H1 (cell line): ENCODE results near the gene RRAD. TPM values are rescaled to one million over a fixed set of nuclear protein-coding genes. Genes with fewer than 3 reads are reported as not detected.

Experiments
- CTCF ChIA-PET: fragments of 300-600 bp; sonication (Branson Sonifier 250); formaldehyde crosslinking; loops from one replicate; lab custom pipeline; 2021; ENCODE audit not compliant: partially characterized antibody; lab: Charles Lee
- POLR2A ChIA-PET: fragments of 300-600 bp; sonication (Branson Sonifier 250); formaldehyde crosslinking; loops from one replicate; lab custom pipeline; 2021; ENCODE audit warnings: inconsistent platforms; ENCODE audit not compliant: partially characterized antibody; lab: Charles Lee
- DNase-seq, 2 experiments: peaks; one replicate each; pipeline versions ENCODE4 v3.0.0 to v3.0.0-alpha.2; 2010 to 2022; ENCODE audit warnings: low spot score in 2 of 2, low read depth in 1 of 2, mixed read lengths in 1 of 2
- FAIRE-seq: peaks from 2 replicates; lab custom pipeline; 2011; peaks lifted over from hg19 to GRCh38; lab: Jason Lieb, UNC
- H2AFZ ChIP-seq: 2 replicates; pipeline ENCODE4 v1.8.1; 2012; ENCODE audit warnings: low read length, inconsistent platforms
- H2AK5ac ChIP-seq: 2 replicates; pipeline ENCODE4 v1.6.1; 2013; ENCODE audit warnings: low read depth, low read length
- H2BK120ac ChIP-seq: replicated peaks from 2 replicates; pipeline ENCODE3; 2013; ENCODE audit warnings: low read depth, low read length, inconsistent platforms
- H2BK12ac ChIP-seq: 2 replicates; pipeline ENCODE4 v1.6.1; 2013; ENCODE audit warnings: low read depth, low read length
- H2BK15ac ChIP-seq: 2 replicates; pipeline ENCODE4 v1.6.1; 2013; ENCODE audit warnings: low read length
- H2BK20ac ChIP-seq: 2 replicates; pipeline ENCODE4 v1.6.1; 2013; ENCODE audit warnings: low read length
- H2BK5ac ChIP-seq: 2 replicates; pipeline ENCODE4 v1.6.1; 2013; ENCODE audit warnings: low read depth, low read length
- H3K14ac ChIP-seq: 2 replicates; pipeline ENCODE4 v1.6.1; 2013; ENCODE audit warnings: inconsistent platforms; ENCODE audit not compliant: insufficient read length
- H3K18ac ChIP-seq: 2 replicates; pipeline ENCODE4 v1.6.1; 2013; ENCODE audit warnings: low read length; ENCODE audit errors: extremely low read depth
- H3K23ac ChIP-seq: 2 replicates; pipeline ENCODE4 v1.6.1; 2013; ENCODE audit warnings: inconsistent platforms; ENCODE audit not compliant: insufficient read length
- H3K23me2 ChIP-seq: 2 replicates; pipeline ENCODE4 v1.6.1; 2013; ENCODE audit warnings: low read depth, low read length
- H3K27ac ChIP-seq: 2 replicates; pipeline ENCODE4 v1.6.1; 2011; ENCODE audit warnings: low read depth, low read length, inconsistent platforms
- H3K27me3 ChIP-seq, 4 experiments: replicated peaks in 1 of 4; 1 replicate in 1 of 4; 2 replicates in 3 of 4; pipeline versions ENCODE4 v1.6.1 to v1.8.1; 2011 to 2013; ENCODE audit warnings: low read length in 3 of 4, mild to moderate bottlenecking in 3 of 4, inconsistent platforms in 2 of 4, mixed read lengths in 2 of 4, moderate library complexity in 1 of 4; ENCODE audit not compliant: control insufficient read depth in 3 of 4, insufficient read depth in 3 of 4; ENCODE audit errors: extremely low read depth in 1 of 4
- H3K36me3 ChIP-seq, 4 experiments: 2 replicates each; pipeline versions ENCODE4 v1.6.1 to v1.8.1; 2011 to 2013; ENCODE audit warnings: mild to moderate bottlenecking in 4 of 4, low read length in 3 of 4, moderate library complexity in 2 of 4, control low read depth in 1 of 4, inconsistent platforms in 1 of 4; ENCODE audit not compliant: insufficient read depth in 4 of 4, control insufficient read depth in 2 of 4
- H3K4ac ChIP-seq: replicated peaks from 2 replicates; pipeline ENCODE3; 2013; ENCODE audit warnings: low read length, low read depth, mixed read lengths, inconsistent platforms; ENCODE audit not compliant: insufficient read length
- H3K4me1 ChIP-seq, 4 experiments: replicated peaks in 1 of 4; 1 replicate in 1 of 4; 2 replicates in 3 of 4; pipeline versions ENCODE4 v1.6.1 to v1.8.1; 2011 to 2013; ENCODE audit warnings: low read length in 3 of 4, inconsistent platforms in 2 of 4, mixed read lengths in 1 of 4; ENCODE audit not compliant: insufficient read depth in 4 of 4, control insufficient read depth in 3 of 4
- H3K4me2 ChIP-seq, 2 experiments: 2 replicates each; pipeline versions ENCODE4 v1.6.1 to v1.8.1; 2011 to 2013; ENCODE audit warnings: low read depth in 2 of 2, low read length in 2 of 2, control low read depth in 1 of 2, inconsistent platforms in 1 of 2, mild to moderate bottlenecking in 1 of 2; ENCODE audit not compliant: insufficient read depth in 1 of 2
- H3K4me3 ChIP-seq, 4 experiments: fragments of 200-600, 300-600 bp in 1 of 4; sonication (generic), shearing (Covaris generic), sonication (Bioruptor Twin) in 1 of 4; 2 replicates each; pipeline versions ENCODE4 v1.5.1 to v1.8.1; 2011 to 2016; ENCODE audit warnings: low read length in 4 of 4, low read depth in 3 of 4, control low read depth in 2 of 4, inconsistent platforms in 2 of 4, mild to moderate bottlenecking in 2 of 4, mixed read lengths in 1 of 4, moderate library complexity in 1 of 4; ENCODE audit not compliant: insufficient read depth in 2 of 4; ENCODE audit errors: extremely low read depth in 1 of 4
- H3K56ac ChIP-seq: replicated peaks from 2 replicates; pipeline ENCODE3; 2013; ENCODE audit warnings: low read depth, mild to moderate bottlenecking, mixed read lengths, low read length, inconsistent platforms; ENCODE audit not compliant: insufficient read length
- H3K79me1 ChIP-seq: 2 replicates; pipeline ENCODE4 v1.6.1; 2013; ENCODE audit warnings: low read depth, low read length, control low read depth
- H3K79me2 ChIP-seq, 2 experiments: 2 replicates each; pipeline versions ENCODE4 v1.6.1 to v1.8.1; 2012 to 2013; ENCODE audit warnings: low read length in 2 of 2, mild to moderate bottlenecking in 2 of 2, inconsistent platforms in 1 of 2; ENCODE audit not compliant: insufficient read depth in 2 of 2, control insufficient read depth in 1 of 2
- H3K9ac ChIP-seq, 4 experiments: replicated peaks in 1 of 4; 1 replicate in 1 of 4; 2 replicates in 3 of 4; pipeline versions ENCODE4 v1.6.1 to v1.8.1; 2011 to 2013; ENCODE audit warnings: low read depth in 3 of 4, low read length in 3 of 4, control low read depth in 2 of 4, mild to moderate bottlenecking in 2 of 4, moderate library complexity in 2 of 4, inconsistent platforms in 1 of 4; ENCODE audit errors: extremely low read depth in 1 of 4
- H3K9me3 ChIP-seq, 2 experiments: 2 replicates each; pipeline versions ENCODE4 v1.6.1 to v1.8.1; 2012 to 2013; ENCODE audit warnings: mild to moderate bottlenecking in 2 of 2, moderate library complexity in 2 of 2, control low read depth in 1 of 2, inconsistent platforms in 1 of 2, low read depth in 1 of 2, low read length in 1 of 2, mixed read lengths in 1 of 2; ENCODE audit not compliant: insufficient read depth in 2 of 2
- H4K20me1 ChIP-seq, 2 experiments: replicated peaks in 1 of 2; 2 replicates each; pipeline versions ENCODE3 to v1.8.1; 2011 to 2013; ENCODE audit warnings: inconsistent platforms in 2 of 2, low read length in 2 of 2, mild to moderate bottlenecking in 1 of 2; ENCODE audit not compliant: insufficient read depth in 2 of 2, control insufficient read depth in 1 of 2
- H4K5ac ChIP-seq: 2 replicates; pipeline ENCODE4 v1.6.1; 2013; ENCODE audit warnings: low read length, low read depth, mixed read lengths, inconsistent platforms; ENCODE audit not compliant: insufficient read length
- H4K8ac ChIP-seq: 2 replicates; pipeline ENCODE4 v1.8.0; 2013; ENCODE audit warnings: mild to moderate bottlenecking, moderate library complexity, low read length, inconsistent platforms; ENCODE audit not compliant: insufficient read depth; ENCODE audit errors: extremely low read depth
- H4K91ac ChIP-seq: replicated peaks from 2 replicates; pipeline ENCODE3; 2013; ENCODE audit warnings: low read length, mixed read lengths, inconsistent platforms; ENCODE audit not compliant: insufficient read length
- KDM4A ChIP-seq: IDR thresholded peaks from one replicate; pipeline ENCODE4 v1.7.1; 2012; ENCODE audit warnings: low read depth, mild to moderate bottlenecking, moderate library complexity, low read length, inconsistent platforms; ENCODE audit not compliant: severe bottlenecking
- SP1 ChIP-seq: IDR thresholded peaks from 2 replicates; pipeline ENCODE4 v1.6.1; 2011; ENCODE audit warnings: low read depth, low read length
- WGBS, 2 experiments: shearing (Covaris generic) in 1 of 2; methylation state at CpG; one replicate each; pipeline versions ENCODE4 v1.1.6 to v1.1.7; 2013 to 2015; ENCODE audit warnings: low lambda C conversion rate in 2 of 2, mixed read lengths in 2 of 2, inconsistent platforms in 1 of 2, low coverage in 1 of 2, missing lambda C conversion rate in 1 of 2; ENCODE audit not compliant: insufficient replicate concordance in 2 of 2, insufficient coverage in 1 of 2, insufficient read length in 1 of 2; ENCODE audit errors: extremely low coverage in 1 of 2, missing lambda C conversion rate in 1 of 2; 5-methylcytosine and 5-hydroxymethylcytosine counted together
- polyA plus RNA-seq, 7 experiments: library from polyadenylated mRNA; depleted of rRNA in 3 of 7; stranded (reverse) in 5 of 7; unstranded in 2 of 7; fragments of >200 nt in 5 of 7; fragments of 200-250 nt in 2 of 7; gene quantifications; 1 replicate in 5 of 7; 2 replicates in 1 of 7; 4 replicates in 1 of 7; pipeline versions ENCODE4 v1.2.1 to v1.2.3, GENCODE V29; 2011 to 2013; ENCODE audit warnings: missing spikeins in 2 of 7, mixed read lengths in 2 of 7
- total RNA-seq: library from RNA; stranded (reverse); fragmentation: NEBNext Ultra II Directional; extraction: Animal tissue kit (Norgen Biotek cat#: 25700); gene quantifications from 2 replicates; pipeline ENCODE4 v1.2.1, GENCODE V29; 2021

RRAD gene
- total and polyA plus RNA-seq, 2 of the 8 experiments (the other 6 are each of a cell fraction or from before 2014, with no cell fraction given) = 0.17 TPM; not detected in 1

GRCh38 chr16:66916518-66916917 is 8.8 kb downstream of the RRAD start:
- CTCF ChIA-PET = interaction anchor here (1.0 to 42.0 kb wide), 5 partner anchors 1 to 50 kb away, joined by 3 to 1009 read pairs (median 3); partner anchors contain the start of genes CDH16, PDP2 and RRAD
- Histone ChIP-seq H3K18ac (no peak overlapping the region), H3K4me2 (no peak overlapping the region), H2BK15ac (no peak overlapping the region), H3K4me1 (no peaks in the 10 kb centered on the region; a peak in 1 of 7 replicates), H3K23me2 (peaks cover 3% of the 10 kb centered on the region; the same call in 1 of the 2 replicates), H2AFZ (no peak overlapping the region), H3K23ac (no peak overlapping the region), H4K20me1 (peaks cover 0 to 5% of the 10 kb centered on the region in 2 experiments), H2BK20ac (no peak overlapping the region), H4K91ac (no peak overlapping the region), H4K8ac (no peak overlapping the region), H3K56ac (no peak overlapping the region), H2BK12ac (no peak overlapping the region), H3K36me3 (no peaks in the 10 kb centered on the region), H3K4ac (no peak overlapping the region), H3K27ac (no peak overlapping the region), H2BK5ac (no peak overlapping the region), H3K79me1 (no peaks in the 10 kb centered on the region), H3K79me2 (no peaks in the 10 kb centered on the region), H2BK120ac (no peak overlapping the region), H3K14ac (no peak overlapping the region), H4K5ac (no peak overlapping the region), H3K9ac (no peak overlapping the region), H3K4me3 (no peak overlapping the region), H3K9me3 (no peaks in the 10 kb centered on the region), H2AK5ac (no peak overlapping the region), H3K27me3 (peaks cover 0 to 5% (median 2%) of the 10 kb centered on the region in 4 experiments; a peak in 3 of 7 replicates)
- FAIRE-seq (no peak), DNase-seq (no peak)
- POLR2A ChIA-PET = no interaction called here
- WGBS, 2 experiments = 87% methylated on average over 6 of the region's 6 CpGs; no CpG with 5 or more reads in 1 of the 2 experiments
- no peak for TF ChIP-seq KDM4A
- no peak for TF ChIP-seq SP1
